ENCODE measurements around the gene PAGE2B.

PAGE2B gene

DNA sequence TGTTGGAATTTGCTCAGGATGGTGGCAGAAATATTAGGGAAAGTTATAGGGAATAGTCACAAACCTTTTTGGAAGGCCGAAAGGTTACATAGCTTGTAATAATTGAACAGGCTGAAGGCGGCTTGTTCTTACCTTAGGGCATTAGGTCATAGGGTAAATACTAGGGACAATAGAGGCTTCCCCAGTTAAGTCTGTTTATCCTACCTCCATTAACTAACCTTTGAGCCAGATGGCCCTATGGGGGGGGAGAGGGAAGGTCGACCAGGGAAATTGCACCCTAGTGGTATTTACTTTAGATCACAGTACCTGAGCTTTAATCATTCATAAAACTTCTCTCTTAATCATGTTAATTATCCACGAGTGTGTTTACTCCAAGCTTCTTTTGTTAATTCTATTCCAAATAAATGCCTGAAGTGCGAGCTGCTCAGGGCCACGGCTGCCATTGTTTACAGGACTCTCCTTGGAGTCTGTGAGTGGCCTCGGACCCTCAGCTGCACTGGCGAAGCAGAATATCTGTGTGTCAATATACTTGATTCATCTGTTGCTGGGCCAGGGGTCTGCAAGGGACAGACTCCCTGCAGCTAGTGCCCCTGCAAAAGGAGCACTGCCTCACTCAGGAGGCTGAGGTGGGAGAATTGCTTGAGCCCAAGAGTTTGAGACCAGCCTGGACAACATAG lies 36.9 kb downstream of the PAGE2B start:
- DNase-seq, result no peak

DNA sequence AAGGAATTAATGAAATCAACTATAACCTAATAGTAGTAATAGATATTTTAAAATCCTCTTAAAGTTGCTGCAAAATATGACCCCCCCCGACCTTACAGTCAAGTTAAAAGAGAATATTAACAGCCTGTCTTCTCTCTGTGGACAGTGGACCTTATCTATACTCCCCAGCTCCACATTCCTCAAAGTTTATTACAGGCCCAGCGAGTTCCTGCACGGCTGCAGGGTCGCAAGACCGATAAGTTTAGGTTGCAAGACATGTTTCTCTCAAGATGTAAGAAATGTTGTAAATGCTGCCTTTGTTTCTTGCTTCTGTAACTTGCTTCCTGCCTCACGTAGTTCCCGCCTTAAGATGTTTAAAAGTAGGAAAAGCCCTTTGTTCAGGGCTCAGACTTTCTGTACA lies 41.8 kb downstream of the PAGE2B start:
- peak; percentile 86 for DNase-seq

DNA sequence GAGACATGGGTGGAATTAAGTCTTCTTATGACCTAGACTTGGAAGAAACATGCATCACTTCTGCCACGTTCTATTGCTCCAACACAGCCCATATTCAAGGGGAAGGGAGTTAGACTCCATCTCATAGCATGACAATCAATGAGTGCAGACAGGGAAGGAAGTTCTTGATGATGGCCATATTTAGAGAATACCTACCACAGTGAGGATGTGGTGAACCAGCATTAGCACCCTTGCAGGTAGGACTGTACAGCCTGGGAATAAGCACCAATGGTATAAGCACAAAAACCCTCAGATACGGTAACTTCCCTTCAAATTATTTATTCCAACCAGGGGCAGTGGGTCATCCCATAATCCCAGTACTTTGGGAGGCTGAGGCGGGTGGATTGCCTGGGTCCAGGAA lies 43.7 kb downstream of the PAGE2B start:
- no peak for DNase-seq

DNA sequence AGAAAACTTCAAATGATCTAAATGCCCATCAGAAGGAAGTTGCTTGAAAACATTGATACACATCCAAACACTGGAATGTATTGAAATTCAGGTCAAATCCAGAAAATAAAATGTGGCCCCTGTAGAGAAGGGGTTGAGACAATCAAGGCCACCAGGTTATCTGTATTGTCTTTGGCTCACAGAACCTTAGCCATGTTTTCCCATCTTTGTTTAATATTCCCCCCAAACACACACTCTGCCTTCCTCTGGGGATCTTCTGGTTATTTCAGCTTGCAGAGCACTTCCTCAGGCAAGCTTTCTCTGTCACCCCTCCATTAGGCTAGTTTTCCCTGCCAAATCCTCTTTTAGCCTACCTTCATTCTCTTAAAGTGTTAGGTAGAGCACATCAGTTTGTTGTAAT lies 44.4 kb downstream of the PAGE2B start:
- no peak for DNase-seq

DNA sequence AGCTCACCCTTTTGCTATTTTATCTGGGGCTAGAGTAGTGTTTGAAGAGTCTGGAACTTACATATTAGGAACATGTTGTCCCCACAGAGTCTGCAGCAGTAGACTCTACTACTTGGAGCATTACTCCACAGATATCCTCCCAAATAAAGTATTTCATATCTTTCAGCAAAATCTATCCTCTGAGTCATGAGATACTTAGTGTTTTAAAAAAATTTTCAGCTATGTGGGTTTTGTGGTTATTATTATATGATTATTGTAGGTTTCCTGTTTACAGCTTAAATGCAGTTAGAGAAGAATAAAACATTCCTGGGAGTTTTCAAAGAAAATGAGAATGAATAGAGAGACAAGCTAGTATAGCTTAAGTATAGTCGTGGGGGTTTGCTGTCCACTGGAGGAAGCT lies 44.9 kb downstream of the PAGE2B start:
- peak; percentile 65 for DNase-seq

DNA sequence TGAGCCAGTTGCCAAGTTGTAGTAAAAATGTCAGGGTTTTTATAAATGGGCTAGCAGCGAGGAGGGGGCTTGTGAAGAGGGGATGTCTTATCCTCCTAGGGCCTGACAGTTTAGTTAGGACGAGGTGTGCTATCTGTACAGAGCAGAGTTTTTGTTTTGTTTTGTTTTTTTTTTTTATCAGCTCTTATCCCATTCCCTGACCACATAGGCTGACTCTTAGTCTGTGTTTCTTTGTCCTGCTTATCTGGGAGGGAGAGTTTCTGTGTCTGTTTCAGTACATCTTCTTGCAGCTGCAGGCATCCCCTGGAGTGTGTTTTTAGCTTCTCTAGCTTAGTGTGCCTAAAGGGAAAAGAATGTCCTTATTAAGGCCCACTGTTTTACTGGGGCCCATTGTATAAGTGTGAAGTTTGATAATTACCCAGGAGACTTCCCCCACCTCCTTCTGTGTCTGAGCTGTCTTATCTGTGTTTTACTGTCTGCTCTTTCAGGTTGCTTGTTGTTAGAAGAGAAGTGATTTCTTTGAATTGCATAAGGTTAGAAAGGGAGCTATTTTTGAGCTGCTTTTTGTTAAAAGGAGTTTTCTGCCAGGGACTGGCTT lies 46.0 kb downstream of the PAGE2B start:
- DNase-seq, result peak; percentile 87

DNA sequence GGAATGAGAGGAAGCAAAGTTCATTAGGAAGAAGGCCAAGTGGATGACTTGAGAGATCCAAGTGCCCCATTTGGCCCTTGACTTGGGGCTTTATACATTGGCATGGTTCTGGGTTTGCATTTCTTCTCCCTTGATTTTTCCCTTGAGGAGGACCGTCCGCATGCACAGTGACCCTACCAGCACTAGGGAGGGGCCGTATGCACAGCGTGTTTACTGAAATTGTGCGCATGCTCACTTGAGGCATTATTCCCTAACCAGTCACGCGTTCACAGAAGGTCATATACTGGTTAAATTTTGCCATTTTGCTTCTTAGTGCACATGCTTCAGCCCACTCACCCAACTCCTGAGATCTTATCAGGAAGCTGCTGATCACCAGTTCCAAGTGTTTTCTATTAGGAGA lies 49.1 kb downstream of the PAGE2B start:
- DNase-seq, result no peak

DNA sequence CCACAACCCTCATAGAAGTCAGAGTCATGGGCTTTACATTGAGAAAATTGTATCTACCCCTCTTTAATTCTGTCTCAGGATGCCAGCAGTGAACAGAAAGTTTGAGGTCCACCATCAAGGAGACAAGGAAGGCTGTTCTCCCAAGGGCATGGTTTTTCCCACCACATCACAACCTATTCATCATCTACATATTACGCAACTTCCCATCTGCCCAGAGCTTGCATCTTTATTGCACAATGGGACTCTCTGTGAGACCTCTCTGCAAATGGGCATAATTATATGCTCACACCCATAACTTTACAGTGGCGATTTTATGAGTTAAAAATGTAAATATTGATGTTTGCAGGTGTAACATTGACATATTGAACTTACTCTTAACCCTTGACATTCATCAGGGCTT lies 52.9 kb downstream of the PAGE2B start:
- DNase-seq, result peak; percentile 65
